CD4-positive, alpha-beta T cell treated with Interleukin-21 for 1 hour (primary cell): ENCODE data around the gene STK11.

Experiments used
- DNase-seq: peaks from one replicate; pipeline ENCODE4 v3.0.0-alpha.2; 2020

The STK11 gene

GRCh38 chr19:1205114-1206099 is at the start of gene STK11:
STK11 (plus strand) TSS chr19:1205778; CDS start chr19:1206914, 1,136 bp downstream.
- peak; percentile 99 for DNase-seq

- DNase-seq: no peak
Observed at GRCh38 chr19:1156305-1156801, 49.2 kb upstream of the STK11 start.

- DNase-seq: no peak
Observed at GRCh38 chr19:1156830-1157615, 48.6 kb upstream of the STK11 start.

- no peak for DNase-seq
Observed at GRCh38 chr19:1157931-1158884, 47.4 kb upstream of the STK11 start.

- no peak for DNase-seq
Observed at GRCh38 chr19:1158885-1159448, 46.6 kb upstream of the STK11 start.

GRCh38 chr19:1159864-1160595 is 45.5 kb upstream of the STK11 start:
- no peak for DNase-seq

- DNase-seq: no peak
Observed at GRCh38 chr19:1161716-1162115, 43.9 kb upstream of the STK11 start.

GRCh38 chr19:1162404-1163282 is 42.9 kb upstream of the STK11 start:
- no peak for DNase-seq

GRCh38 chr19:1163283-1163933 is 42.2 kb upstream of the STK11 start:
- no peak for DNase-seq

GRCh38 chr19:1163934-1164683 is 41.5 kb upstream of the STK11 start:
- no peak for DNase-seq

GRCh38 chr19:1164684-1165531 is 40.7 kb upstream of the STK11 start:
- no peak for DNase-seq

GRCh38 chr19:1166872-1167573 is 38.6 kb upstream of the STK11 start:
- DNase-seq: no peak

GRCh38 chr19:1167687-1168571 is 37.6 kb upstream of the STK11 start:
- no peak for DNase-seq

- no peak for DNase-seq
Observed at GRCh38 chr19:1168572-1169410, 36.8 kb upstream of the STK11 start.

GRCh38 chr19:1169411-1169791 is 36.2 kb upstream of the STK11 start:
- no peak for DNase-seq
